ENCODE results near the gene PZP.
"Not testable (repeated sequence)": the region's sequence is repeated elsewhere in the genome, so short reads cannot be mapped to it uniquely, and the experiment has no call there.

Gene PZP

DNA sequence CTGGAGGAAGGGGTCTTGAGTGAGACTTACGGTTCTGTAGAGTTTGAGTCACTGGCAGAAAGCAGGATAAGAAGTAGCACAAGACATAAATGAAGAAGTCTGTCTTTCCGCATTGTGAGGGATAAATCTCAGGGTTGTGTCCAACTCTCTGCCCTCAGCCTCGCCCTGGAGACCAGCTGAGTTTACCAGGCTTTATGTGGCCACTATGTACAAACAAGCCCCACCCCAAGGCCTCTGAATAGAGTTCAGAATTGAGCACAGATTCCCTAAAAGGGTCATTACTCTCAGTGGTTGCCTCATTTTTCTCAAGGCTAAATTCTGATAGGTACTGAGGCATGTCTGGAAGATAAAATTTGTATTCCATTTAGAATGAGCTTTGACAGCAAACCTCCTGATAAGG is at the start of gene PZP:
Gene PZP, minus strand, starts transcription at position 167 of the 400 bp plus-strand sequence. Its CDS starts 54 bp downstream, at position 113.
- no peak for DNase-seq (ENCODE audit: low spot score)

GRCh38 chr12:9256758-9257405 is 48.7 kb upstream of the PZP start:
- DNase-seq (ENCODE audit: low spot score): no peak

DNA sequence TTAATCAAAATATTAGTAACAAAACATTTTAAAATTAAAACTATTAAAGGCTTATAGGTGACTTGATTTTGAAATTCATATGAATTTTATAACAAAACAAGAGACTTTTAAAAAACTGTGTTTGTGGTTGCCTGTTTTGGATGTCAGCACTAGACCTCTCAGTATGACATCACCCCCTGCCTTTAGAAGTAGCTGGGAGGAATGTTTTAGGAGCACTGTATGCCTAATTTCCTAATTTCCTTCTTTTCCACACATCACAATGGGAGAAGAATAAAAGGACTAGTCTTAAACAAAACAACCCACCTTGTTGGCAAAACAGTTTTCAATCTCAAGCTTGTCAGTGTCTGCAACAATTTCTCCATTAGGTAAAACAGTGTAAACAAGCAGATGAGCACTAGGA is 48.1 kb upstream of the PZP start:
- DNase-seq (ENCODE audit: low spot score): no peak

- no peak for DNase-seq (ENCODE audit: low spot score)
These were observed 47.6 kb upstream of the PZP start for GRCh38 chr12:9255837-9256236.

GRCh38 chr12:9253464-9253863 is 45.3 kb upstream of the PZP start:
- no peak for DNase-seq (ENCODE audit: low spot score)

DNA sequence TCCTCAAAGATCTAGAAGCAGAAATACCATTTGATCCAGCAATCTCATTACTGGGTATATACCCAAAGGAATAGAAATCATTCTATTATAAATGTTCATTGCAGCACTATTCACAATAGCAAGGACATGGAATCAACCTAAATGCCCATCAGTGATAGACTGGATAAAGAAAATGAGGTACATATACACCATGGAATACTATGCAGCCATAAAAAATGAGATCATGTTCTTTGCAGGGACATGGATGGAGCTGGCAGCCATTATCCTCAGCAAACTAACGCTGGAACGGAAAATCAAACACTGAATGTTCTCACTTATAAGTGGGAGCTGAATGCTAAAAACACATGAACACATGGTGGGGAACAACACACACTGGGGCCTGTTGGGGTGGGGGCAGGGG is 44.6 kb upstream of the PZP start:
- not testable (repeated sequence) for DNase-seq (ENCODE audit: low spot score)

- DNase-seq (ENCODE audit: low spot score): no peak
These were observed 44.1 kb upstream of the PZP start for GRCh38 chr12:9252256-9252655.

DNA sequence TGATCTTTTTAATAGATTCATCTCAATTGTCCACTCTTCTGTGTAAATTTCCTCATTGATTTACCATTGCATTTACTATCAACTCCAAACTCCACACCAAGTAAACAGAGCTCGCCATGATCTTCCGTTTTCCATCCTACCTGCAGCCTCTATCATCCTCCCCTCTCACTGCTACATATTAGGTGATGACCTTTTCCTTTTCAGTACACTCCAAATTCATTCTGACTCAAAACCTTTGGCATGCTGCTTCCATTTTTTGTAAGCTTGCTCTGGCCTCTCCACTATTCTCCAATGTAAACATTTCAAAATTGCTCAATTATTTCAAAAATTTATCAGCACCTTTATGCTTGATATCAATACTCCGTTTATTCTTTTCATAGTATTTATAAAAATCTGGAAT is 40.2 kb upstream of the PZP start:
- DNase-seq (ENCODE audit: low spot score): no peak

DNA sequence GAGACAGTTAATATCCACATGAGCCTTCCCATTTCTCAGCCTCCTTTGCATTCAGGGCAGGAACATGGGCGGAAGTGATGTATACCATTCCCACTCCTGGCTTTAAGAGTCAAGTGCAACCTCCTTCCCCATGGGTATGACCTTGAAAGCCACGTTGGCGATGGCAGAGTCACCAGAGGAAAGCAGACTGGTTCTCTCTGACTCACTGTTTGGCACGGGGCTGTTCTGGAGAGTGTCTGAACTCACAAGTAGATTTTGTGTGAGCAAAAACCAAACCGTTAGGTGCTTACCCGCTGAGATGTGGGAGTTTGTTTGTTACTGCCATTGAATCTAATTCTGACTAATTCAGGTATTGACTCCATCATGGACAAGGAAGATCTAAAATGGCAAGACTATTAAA is 36.7 kb upstream of the PZP start:
- no peak for DNase-seq (ENCODE audit: low spot score)

DNA sequence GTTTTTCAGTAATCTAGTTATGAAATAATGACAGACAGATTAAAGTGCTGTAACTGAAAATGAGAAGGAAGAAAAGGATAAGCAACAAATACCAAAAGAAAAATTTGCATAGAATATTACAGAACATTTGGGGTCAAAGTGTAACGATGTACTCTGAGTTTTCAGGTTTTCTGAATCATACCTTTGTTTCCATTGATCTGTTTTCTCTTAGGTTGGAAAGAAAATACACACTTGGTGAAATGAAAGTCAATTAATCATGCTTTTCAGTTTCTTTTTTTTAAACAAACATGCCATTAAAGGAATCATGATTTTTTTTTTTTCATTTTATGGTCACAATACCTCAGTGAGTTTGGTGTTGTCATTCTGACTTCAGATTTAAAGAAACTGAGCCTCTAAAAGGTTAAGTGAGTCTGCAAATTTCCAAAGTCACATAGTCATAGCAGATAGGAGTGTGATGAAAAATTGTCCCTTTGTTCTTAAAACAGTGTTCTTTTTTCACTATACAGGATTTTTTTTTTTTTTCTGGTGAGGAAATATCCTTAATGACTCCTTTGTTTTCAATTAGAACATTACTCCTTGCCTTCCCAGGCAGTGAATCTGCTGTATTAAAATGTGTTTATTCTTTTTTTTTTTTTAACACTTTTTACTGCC is 35.9 kb upstream of the PZP start:
- DNase-seq (ENCODE audit: low spot score): no peak

- DNase-seq (ENCODE audit: low spot score): no peak
These were observed 33.1 kb upstream of the PZP start for GRCh38 chr12:9241301-9241700.

DNA sequence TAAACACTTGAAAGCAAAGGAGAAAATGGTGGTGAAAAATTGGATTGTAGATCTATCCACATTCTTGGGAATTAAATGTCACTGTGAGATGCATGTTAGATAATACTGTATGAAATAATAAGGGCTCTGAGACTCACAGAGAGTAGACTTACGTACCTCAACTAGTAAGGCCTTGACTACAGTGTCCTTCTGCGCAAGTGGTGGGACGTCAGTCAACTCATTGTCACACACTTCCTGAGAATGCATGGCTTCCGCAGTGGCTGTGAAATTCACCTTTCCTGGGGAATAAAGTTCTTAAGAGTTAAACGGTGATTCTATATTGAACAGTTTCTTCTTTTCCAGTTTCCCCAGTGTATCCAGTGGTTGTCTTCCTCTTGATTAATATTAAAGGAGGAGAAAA is 32.6 kb upstream of the PZP start:
- DNase-seq (ENCODE audit: low spot score): no peak

GRCh38 chr12:9240004-9240635 is 31.9 kb upstream of the PZP start:
- DNase-seq (ENCODE audit: low spot score): not testable (repeated sequence)

DNA sequence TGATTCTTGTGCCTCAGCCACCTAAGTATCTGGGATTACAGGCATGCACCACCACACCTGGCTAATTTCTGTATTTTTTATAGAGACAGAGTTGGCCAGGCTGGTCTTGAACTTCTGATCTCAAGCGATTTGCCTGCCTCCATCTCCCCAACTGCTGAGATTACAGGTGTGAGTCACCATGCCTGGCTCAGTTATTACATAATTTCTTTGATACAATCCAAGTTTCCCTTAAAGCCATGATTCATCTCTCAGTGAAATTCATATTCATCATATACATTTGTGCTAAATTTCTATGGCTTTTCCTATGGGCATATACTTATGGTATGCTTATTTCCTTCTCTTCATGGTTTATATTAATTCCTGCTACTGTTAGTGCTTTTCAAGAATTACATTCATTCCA is 29.1 kb upstream of the PZP start:
- no peak for DNase-seq (ENCODE audit: low spot score)

DNA sequence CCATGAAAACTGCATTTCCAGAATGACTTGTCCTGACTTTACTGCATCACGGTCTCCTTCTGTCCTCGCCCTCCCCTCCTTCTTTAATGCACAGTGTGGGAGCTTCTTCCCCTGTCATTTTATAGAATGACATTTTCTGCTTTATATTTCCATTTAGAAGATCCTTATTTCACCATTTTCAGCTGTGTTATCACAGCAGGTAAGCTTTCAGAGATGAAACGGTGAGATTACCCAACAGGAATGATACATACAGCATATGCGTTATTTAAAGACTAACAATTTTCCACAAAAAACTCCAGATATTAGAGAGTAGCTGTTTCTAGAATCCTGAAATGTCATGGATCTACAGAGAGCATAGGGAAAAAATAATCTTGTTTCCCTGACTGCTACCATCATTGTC is 27.3 kb upstream of the PZP start:
- no peak for DNase-seq (ENCODE audit: low spot score)

DNA sequence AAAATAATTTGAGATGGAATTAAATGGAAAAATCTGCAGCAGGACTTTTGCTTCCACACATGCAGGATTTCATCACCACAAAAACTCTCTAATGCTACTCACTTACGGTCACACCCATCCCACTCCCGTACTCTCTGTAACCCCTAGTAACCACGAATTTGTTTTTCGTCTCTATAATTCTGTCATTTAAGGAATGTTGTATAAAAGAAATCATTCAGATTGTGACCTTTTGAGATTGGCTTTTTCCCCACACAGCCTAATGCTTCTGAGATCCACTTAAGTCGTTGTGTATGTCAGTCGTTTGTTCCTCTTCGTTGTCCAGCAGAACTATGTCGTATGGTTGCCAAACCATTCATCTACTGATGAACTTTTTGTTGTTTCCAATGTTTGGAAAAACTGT is 19.8 kb upstream of the PZP start:
- no peak for DNase-seq (ENCODE audit: low spot score)

DNA sequence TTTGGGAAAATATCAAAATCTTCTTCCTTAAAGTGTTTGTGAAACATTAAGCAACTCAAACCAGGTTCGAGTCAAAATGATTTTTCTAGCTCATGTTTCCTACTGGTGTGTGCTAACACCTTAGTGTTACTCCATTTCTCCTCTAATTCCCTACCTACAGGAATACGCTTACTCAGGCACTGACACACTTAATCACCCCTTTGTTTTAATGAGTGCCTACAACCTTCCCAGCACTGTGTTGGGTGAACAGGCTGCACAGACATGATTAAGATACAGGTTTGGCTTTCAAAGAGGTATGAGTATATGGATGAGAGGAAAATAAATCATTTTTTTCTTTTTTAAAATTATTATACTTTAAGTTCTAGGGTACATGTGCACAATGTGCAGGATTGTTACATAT is 15.6 kb upstream of the PZP start:
- DNase-seq (ENCODE audit: low spot score): no peak

- DNase-seq (ENCODE audit: low spot score): no peak
These were observed 13.3 kb upstream of the PZP start for GRCh38 chr12:9221483-9221882.

- not testable (repeated sequence) for DNase-seq (ENCODE audit: low spot score)
These were observed 12.8 kb upstream of the PZP start for GRCh38 chr12:9221011-9221410.

DNA sequence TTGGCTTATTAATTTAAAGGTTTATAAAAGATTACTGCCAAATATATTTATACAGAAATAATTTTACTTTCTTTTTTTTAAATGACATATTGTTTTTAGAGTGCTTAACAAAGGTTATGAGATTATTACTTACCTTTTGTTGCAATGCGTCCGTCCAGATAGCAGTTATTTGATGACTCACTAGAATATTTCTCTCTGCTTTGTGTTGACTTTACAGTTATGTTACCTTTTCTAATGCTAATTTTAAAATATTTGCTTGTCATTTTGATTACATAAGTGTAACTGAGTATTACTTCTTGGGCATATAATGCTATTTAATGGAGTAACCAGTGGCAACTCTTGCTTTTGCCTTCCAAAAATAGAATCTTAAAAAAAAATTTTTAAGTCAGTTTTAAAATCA is 6.3 kb upstream of the PZP start:
- no peak for DNase-seq (ENCODE audit: low spot score)

DNA sequence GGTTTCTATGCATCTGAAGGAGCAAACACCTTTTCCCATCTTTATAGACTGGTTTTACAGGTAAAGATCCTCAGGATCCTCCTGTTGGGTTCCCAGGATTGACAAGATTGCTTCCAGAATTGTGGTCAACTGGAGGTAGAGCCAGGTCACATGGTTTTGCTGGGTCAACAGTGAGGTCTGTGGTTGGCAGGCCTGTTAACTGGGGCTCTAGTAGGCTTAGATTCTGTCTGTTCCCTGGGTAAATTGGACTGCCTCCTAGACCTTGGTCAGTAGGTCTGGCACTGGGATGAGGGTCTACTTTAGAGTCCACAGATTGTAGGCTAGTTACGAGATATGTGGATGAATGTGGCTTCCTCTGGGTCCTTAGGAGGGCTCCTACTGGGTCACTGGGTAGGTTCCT is 3.5 kb upstream of the PZP start:
- no peak for DNase-seq (ENCODE audit: low spot score)

DNA sequence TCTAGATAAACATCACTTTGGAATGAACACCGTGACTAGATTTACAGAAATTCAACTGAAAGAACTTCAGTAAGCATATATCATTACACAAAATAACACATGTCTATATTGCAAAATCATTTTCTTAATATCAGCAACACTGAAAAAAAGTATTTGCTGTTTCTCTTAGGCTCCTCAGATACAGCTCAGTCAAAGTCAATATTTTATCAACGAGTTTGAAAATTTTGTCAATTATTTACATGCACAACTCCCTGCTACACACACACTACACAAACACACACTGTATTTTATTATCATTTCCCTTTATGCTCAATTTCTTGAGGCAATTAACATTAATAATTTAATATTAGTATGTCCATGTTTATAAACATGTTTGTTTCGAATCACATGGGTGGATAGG is 3.8 kb downstream of the PZP start:
- no peak for DNase-seq (ENCODE audit: low spot score)

GRCh38 chr12:9198012-9198411 is 10.2 kb downstream of the PZP start:
- DNase-seq (ENCODE audit: low spot score): no peak

- DNase-seq (ENCODE audit: low spot score): no peak
These were observed 23.9 kb downstream of the PZP start for GRCh38 chr12:9184276-9184675.

All from CD4-positive, alpha-beta T cell treated with Interleukin-6 at 100 ng/mL for 8 hours (primary cell).